ENCODE results near the gene ATP8A2.

ATP8A2 gene

DNA sequence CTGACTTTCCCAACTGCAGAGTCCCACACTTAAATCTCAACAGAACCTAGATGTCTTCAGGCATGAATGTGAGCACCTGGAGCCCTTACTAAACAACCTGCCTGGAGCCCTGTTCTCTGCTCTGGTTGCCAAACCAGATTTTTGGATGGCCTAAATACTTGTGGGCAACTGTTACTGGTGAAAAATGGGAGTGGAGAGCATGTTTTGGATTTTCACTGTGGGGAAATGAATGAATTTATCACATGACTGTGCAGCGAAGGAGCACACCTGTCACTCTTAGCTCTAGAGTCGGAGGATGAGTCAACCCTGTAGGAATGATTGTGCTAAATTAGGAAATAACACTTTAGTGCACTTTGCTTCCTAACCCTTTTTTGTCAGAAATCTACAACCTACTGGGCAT lies 649.7 kb downstream of the ATP8A2 start:
- no peak for DNase-seq

DNA sequence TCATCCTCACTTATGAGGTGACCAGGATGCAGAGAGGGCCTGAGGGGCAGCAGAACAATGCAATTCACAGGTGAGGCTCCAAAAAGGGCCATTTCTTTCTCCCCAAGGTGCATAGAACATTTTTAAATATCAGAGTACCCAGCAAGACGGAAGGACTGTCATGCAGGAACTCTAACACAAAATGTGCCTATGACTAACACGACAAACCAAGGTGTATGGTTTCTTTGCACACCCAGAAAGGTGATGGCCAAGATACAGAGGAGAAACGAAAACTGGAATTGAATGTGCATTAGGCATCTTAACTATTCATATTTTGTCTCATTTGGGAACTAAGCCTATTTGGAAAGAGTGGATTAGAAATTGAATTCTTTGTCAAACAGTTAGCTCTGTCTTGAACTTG lies 650.2 kb downstream of the ATP8A2 start:
- no peak for DNase-seq

GRCh38 chr13:26022538-26023292 lies 650.9 kb downstream of the ATP8A2 start:
- DNase-seq: no peak

DNA sequence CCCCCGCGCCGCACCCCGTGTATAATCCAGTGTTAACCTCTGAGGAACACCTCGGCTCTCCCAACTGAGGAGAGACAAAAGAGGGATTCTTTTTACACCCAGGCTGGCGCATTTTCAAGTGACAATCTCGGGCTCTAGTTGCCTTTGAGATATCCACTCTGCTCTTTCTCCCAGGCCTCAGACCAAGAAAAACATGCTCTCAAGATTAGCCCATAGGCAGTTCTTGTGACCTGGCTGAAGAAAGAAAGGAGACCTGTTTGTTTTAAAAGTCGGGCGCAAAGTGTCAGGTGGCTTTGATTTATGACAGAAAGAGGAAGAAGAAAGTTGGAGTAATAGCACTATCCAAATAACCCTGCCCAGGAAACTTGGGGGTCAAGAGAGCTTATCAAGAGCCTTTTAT lies 652.8 kb downstream of the ATP8A2 start:
- no peak for DNase-seq

GRCh38 chr13:26025196-26025595 lies 653.4 kb downstream of the ATP8A2 start:
- no peak for DNase-seq

DNA sequence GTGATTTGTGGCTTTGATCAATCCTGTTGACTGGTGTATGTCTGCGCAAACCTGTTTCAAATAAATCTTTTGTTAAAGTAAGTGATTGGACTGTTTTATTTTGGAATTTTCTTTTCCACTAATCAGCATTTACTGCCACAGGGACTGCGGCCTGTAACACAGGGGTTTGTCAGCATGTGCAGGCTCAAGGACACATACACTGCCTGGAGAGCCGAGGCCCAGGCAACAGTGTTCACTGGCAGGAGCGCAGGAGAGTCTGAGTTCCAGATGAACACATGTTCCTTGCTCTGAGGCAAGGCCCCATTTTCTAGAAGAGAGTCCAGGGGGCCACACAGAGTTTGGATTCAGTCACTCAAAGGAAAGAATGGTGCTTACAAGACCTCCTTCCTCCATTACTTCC lies 654.0 kb downstream of the ATP8A2 start:
- no peak for DNase-seq

DNA sequence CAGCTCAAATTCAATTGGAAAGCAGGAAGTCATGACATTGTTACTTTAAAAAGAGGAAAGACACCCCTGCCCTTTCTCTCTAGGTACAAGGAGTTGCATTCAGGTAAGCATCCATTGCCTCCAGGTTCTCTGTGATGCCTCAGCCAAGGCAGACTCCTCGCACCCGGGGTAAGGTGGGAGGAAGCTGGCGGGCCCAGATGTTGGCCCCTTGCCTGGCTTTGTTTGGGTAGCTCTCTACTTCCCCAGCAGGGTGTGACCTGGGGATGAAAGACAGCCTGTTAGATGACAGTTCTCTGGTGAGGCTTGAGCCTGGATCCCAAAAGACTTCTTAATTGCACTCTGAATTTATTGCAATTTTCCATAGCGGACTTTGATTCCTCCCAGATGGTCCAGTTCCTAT lies 654.4 kb downstream of the ATP8A2 start:
- DNase-seq: no peak

- no peak for DNase-seq
These were observed 657.9 kb downstream of the ATP8A2 start for GRCh38 chr13:26029581-26030136.

- no peak for DNase-seq
These were observed 658.6 kb downstream of the ATP8A2 start for GRCh38 chr13:26030331-26030730.

GRCh38 chr13:26034018-26034417 lies 662.2 kb downstream of the ATP8A2 start:
- DNase-seq: no peak

DNA sequence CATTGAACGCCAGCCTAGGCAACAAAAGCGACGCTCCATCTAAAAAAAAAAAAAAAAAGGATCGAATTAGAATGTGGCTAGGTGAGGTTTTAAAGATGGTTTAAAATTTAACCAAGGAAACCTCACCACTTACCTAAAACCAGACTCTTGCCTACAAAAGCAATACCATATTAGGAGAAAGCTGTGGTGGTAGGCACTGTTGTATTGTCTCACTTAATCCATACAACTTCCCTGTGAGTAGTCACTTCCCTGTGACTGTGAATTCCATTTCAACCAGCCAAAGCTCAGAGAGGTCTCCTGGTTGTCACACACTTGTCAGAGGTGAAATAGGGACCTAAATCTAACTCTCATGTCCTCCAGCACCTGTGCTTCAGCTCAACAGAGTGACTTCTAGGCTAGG lies 664.6 kb downstream of the ATP8A2 start:
- no peak for DNase-seq

DNA sequence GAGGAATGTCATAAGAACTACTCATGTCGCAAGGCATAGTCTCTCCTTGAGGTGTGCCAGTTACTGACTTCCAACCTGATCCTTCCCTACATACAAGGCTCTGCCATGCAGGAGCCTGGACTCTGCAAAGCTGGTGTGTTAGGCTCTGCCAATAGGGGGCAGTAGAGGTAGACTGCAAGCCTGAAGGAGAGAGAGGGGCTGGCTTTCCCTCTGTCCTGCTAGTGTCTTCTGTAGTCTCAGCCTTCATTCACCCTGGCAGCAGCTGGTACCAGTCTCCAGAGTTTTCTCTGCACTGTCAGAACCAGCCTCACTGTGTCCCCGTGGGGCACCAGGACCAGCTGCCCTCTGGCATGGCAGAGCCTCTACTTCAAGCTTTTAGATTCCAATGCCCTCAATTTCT lies 665.5 kb downstream of the ATP8A2 start:
- DNase-seq: no peak

DNA sequence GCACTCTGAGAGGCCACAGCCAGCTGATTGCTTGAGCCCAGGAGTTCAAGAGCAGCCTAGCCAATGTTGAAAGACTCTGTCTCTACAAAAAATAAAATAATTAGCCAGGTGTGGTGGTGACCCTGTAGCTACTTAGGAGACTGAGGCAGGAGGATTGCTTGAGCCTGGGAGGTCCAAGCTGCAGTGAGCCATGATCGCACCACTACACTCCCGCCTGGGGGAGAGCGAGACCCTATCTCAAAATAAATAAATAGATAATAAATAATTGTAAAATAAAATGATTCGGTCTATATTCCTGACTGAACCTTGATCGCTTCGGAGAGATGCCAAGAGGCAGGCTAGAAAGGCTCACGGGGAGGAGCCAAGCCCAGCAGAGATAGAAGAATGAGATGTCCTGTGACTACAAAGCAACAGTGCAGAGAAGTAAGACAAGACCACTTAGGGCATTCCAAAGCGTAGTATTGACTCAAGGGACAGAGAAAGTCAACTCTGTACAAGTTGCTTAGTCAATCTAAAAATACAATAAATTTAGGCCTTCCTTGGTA lies 667.2 kb downstream of the ATP8A2 start:
- no peak for DNase-seq

- DNase-seq: no peak
These were observed 669.7 kb downstream of the ATP8A2 start for GRCh38 chr13:26041444-26041843.

- DNase-seq: no peak
These were observed 671.0 kb downstream of the ATP8A2 start for GRCh38 chr13:26042785-26043184.

DNA sequence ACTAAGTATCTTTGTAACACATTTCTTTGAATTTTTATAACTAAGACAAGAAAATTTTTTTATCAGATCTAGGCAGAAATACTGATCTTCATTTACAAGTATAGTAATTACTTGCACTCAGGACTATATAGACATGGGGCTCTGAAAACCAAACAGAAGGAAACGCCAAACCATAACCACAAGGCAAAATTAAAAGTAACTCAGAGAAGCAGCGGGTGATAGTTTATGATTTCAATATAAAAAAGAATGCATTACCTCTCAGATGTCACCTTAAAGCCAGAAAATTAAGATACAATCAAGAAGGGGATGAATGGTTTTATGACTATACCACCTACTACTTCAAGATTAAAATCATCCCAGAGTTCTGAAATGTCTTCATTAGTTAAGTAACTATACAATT lies 673.4 kb downstream of the ATP8A2 start:
- DNase-seq: no peak

GRCh38 chr13:26046639-26047038 lies 674.9 kb downstream of the ATP8A2 start:
- no peak for DNase-seq

DNA sequence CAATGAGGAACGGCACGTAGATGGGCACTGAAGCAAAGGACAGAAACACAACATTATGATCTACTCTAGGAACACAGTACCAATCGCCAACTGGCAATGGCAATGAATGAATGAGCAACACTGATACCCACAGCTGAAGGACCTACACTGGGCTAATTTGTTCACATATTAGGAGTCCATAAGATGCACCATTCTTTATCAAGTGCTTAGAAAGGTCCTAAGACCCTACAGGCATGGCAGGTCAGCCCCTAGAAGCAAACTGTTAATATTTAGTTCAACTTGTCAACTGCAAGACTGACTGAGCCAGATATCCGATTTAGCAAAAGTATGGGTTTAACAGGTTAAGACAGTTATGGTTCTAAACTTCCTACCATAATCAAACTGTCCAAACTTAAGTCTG lies 675.3 kb downstream of the ATP8A2 start:
- DNase-seq: no peak

- no peak for DNase-seq
These were observed 677.0 kb downstream of the ATP8A2 start for GRCh38 chr13:26048741-26049140.

- DNase-seq: no peak
These were observed 678.9 kb downstream of the ATP8A2 start for GRCh38 chr13:26050568-26051230.

GRCh38 chr13:26051231-26051656 lies 679.5 kb downstream of the ATP8A2 start:
- no peak for DNase-seq

DNA sequence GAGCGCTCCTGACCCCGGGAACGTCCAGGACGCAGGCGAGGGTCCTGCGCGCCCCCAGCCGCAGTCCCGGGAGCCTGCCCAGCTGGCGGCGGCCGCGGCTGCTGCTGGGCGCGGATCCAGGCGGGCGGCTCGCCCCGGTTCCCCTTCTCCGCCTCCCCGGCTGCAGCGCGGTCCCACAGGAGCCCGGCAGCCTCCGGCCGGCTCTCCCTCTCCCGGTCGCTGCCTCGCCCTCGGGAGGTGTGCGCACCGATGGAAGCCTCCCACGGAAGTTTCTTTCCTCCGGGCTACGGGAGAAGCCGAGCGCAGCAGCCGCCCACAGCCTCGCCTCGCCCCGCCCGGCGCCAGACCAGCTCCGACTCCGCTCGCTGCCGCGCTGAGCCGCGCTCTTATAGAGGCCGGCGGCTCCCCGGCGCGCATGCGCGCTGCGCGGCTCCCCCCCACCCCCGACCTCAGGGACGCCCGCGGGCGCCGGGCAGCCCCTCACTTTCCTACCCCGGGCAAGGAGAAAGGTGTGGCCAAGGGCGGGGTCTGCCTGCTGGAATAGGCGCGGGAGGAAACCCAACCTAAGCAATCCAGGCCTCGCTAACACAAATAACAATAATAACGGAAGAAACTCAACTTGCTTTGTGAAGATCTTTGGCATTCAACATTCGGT lies 680.0 kb downstream of the ATP8A2 start, which contains the start of gene SHISA2:
Gene SHISA2, minus strand, starts transcription at position 360 of the 655 bp plus-strand sequence. CDS start 1,041 bp downstream, outside the sequence.
- DNase-seq: no peak

DNA sequence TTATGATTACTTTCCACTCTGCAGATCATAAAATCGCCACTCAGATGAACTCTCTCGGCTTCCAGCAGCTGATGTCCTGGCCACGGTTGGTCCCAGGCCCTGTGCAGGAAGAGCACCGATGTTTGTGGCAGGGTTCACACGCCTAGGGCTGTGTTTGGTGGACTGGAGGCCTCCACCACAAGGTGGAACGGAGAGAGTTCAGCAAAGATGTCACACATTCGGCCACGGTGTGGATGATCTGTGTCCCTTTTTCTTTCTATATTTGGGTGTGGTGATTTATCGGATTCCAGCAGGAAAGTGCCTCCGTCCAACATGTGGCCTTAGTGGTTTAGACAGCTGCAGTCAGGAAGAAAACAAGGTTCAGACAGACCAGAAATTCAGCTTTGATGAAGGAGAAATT lies 680.6 kb downstream of the ATP8A2 start:
- no peak for DNase-seq
